ENCODE measurements around the gene SLC14A1.

SLC14A1 gene

GRCh38 chr18:45684341-45685115, 39.5 kb upstream of the SLC14A1 start:
- no peak for DNase-seq (ENCODE audit: extremely low spot score)
- no peak for TF ChIP-seq CTCF (IDR thresholded peaks at IDR 0.05; ENCODE audit: control extremely low read depth, extremely low read depth, low read depth, missing control alignments)
- ChIA-PET CTCF (interaction anchor here (0.9 to 2.8 kb wide), 5 partner anchors 9 to 196 kb away, joined by 3 to 9 read pairs (median 5); no protein-coding TSS in a partner anchor), POLR2A (no interaction called here)

GRCh38 chr18:45686891-45687611, 36.9 kb upstream of the SLC14A1 start:
- CTCF ChIA-PET = interaction anchor here (1.1 to 7.6 kb wide), 12 partner anchors 9 to 388 kb away, joined by 3 to 86 read pairs (median 3); partner anchors contain the start of gene PSTPIP2
- TF ChIP-seq CTCF (IDR thresholded peaks at IDR 0.05; ENCODE audit: control extremely low read depth, extremely low read depth, low read depth, missing control alignments) = no peak
- POLR2A ChIA-PET = no interaction called here
- peak; percentile 68 for DNase-seq (ENCODE audit: extremely low spot score)

GRCh38 chr18:45687621-45688020, 36.4 kb upstream of the SLC14A1 start:
- CTCF ChIA-PET = interaction anchor here (0.9 to 7.6 kb wide), 16 partner anchors 9 to 388 kb away, joined by 3 to 86 read pairs (median 3); partner anchors contain the start of genes PSTPIP2 and SLC14A1
- POLR2A ChIA-PET = no interaction called here
- peak; percentile 38 for DNase-seq (ENCODE audit: extremely low spot score)
- TF ChIP-seq CTCF (IDR thresholded peaks at IDR 0.05; ENCODE audit: control extremely low read depth, extremely low read depth, low read depth, missing control alignments) = no peak

GRCh38 chr18:45688113-45688512, 35.9 kb upstream of the SLC14A1 start:
- DNase-seq (ENCODE audit: extremely low spot score) = no peak
- no peak for TF ChIP-seq CTCF (IDR thresholded peaks at IDR 0.05; ENCODE audit: control extremely low read depth, extremely low read depth, low read depth, missing control alignments)
- CTCF ChIA-PET = interaction anchor here (0.9 to 7.6 kb wide), 15 partner anchors 10 to 387 kb away, joined by 3 to 86 read pairs (median 3); partner anchors contain the start of genes PSTPIP2 and SLC14A1
- POLR2A ChIA-PET = interaction anchor here (0.6 kb wide), 1 partner anchor 385 kb away, joined by 3 read pairs; no protein-coding TSS in a partner anchor

- DNase-seq (ENCODE audit: extremely low spot score) = peak; percentile 45
- TF ChIP-seq CTCF (IDR thresholded peaks at IDR 0.05; ENCODE audit: control extremely low read depth, extremely low read depth, low read depth, missing control alignments) = no peak
- ChIA-PET CTCF (interaction anchor here (1.3 to 7.6 kb wide), 8 partner anchors 11 to 384 kb away, joined by 3 to 86 read pairs (median 10); partner anchors contain the start of genes PSTPIP2 and SLC14A1), POLR2A (no interaction called here)
These were observed 35.1 kb upstream of the SLC14A1 start for GRCh38 chr18:45688833-45689232.

GRCh38 chr18:45689396-45689795, 34.6 kb upstream of the SLC14A1 start:
- POLR2A ChIA-PET = no interaction called here
- no peak for TF ChIP-seq CTCF (IDR thresholded peaks at IDR 0.05; ENCODE audit: control extremely low read depth, extremely low read depth, low read depth, missing control alignments)
- CTCF ChIA-PET = interaction anchor here (1.2 to 7.6 kb wide), 7 partner anchors 24 to 386 kb away, joined by 3 to 86 read pairs (median 9); partner anchors contain the start of genes PSTPIP2 and SLC14A1

More at GRCh38 chr18:45689396-45689795, 34.6 kb upstream of the SLC14A1 start:
- no peak for DNase-seq (ENCODE audit: extremely low spot score)
